HEK293 (cell line): ENCODE measurements around the gene MYO1B.

Experiments
- CTCF ChIA-PET: fragments of 350-600 bp; formaldehyde crosslinking; extraction: SDS; loops from one replicate; lab custom pipeline; 2021; ENCODE audit warnings: antibody characterized with exemption; lab: Yijun Ruan, JAX
- POLR2A ChIA-PET: fragments of 300-600 bp; formaldehyde crosslinking; extraction: SDS; loops from one replicate; lab custom pipeline; 2020; ENCODE audit warnings: antibody characterized with exemption, inconsistent platforms; lab: Yijun Ruan, JAX
- H3K27ac ChIP-seq: fragments of 200-500 bp; sonication (Bioruptor generic); 2 replicates; pipeline ENCODE4 v1.5.1; 2014; ENCODE audit warnings: low read depth, low read length, control low read depth, inconsistent platforms; ENCODE audit errors: extremely low read depth
- H3K36me3 ChIP-seq, 2 experiments: fragments of 200-500 bp in 1 of 2; sonication (Bioruptor generic) in 1 of 2; 1 replicate in 1 of 2; 2 replicates in 1 of 2; pipeline ENCODE4 v1.5.1; 2014 to 2017; ENCODE audit warnings: inconsistent platforms in 2 of 2, low read length in 2 of 2; ENCODE audit not compliant: control insufficient read depth in 2 of 2, insufficient read depth in 1 of 2
- H3K4me1 ChIP-seq: fragments of 200-500 bp; sonication (Bioruptor generic); 2 replicates; pipeline ENCODE4 v1.5.1; 2014; ENCODE audit warnings: mild to moderate bottlenecking, low read length, inconsistent platforms; ENCODE audit not compliant: control insufficient read depth, insufficient read depth
- H3K4me3 ChIP-seq: 2 replicates; pipeline ENCODE4 v1.5.1; 2011; ENCODE audit warnings: low read depth, mild to moderate bottlenecking, control low read depth, low read length, moderate library complexity
- H3K9me3 ChIP-seq: fragments of 200-500 bp; sonication (Bioruptor generic); 2 replicates; pipeline ENCODE4 v1.5.1; 2014; ENCODE audit warnings: low read depth, low read length, inconsistent platforms; ENCODE audit not compliant: control insufficient read depth, insufficient read depth
- CTCF ChIP-seq: fragments of 450-650 bp; formaldehyde crosslinking; IDR thresholded peaks from 2 replicates; pipeline ENCODE4 v1.5.1; 2016; ENCODE audit warnings: missing biosample characterization, missing genetic modification characterization
- GLI4 ChIP-seq: fragments of 450-650 bp; formaldehyde crosslinking; IDR thresholded peaks from 2 replicates; pipeline ENCODE4 v1.5.1; 2016; ENCODE audit warnings: missing biosample characterization, missing genetic modification characterization
- INSM2 ChIP-seq: fragments of 450-650 bp; formaldehyde crosslinking; IDR thresholded peaks from 2 replicates; pipeline ENCODE4 v1.5.1; 2016; ENCODE audit warnings: missing biosample characterization, missing genetic modification characterization
- KLF9 ChIP-seq: fragments of 450-650 bp; formaldehyde crosslinking; IDR thresholded peaks from 2 replicates; pipeline ENCODE4 v1.5.1; 2016; ENCODE audit warnings: missing biosample characterization, missing genetic modification characterization, low read depth
- TRIM28 ChIP-seq: IDR thresholded peaks from 2 replicates; pipeline ENCODE4 v1.6.1; 2011; ENCODE audit warnings: low read length, control low read depth, borderline replicate concordance
- WT1 ChIP-seq: fragments of 450-650 bp; formaldehyde crosslinking; IDR thresholded peaks from 2 replicates; pipeline ENCODE4 v1.5.1; 2016; ENCODE audit warnings: missing biosample characterization, missing genetic modification characterization
- ZBTB49 ChIP-seq: fragments of 450-650 bp; formaldehyde crosslinking; IDR thresholded peaks from 2 replicates; pipeline ENCODE4 v1.5.1; 2016; ENCODE audit warnings: missing biosample characterization, missing genetic modification characterization, low read depth
- ZNF112 ChIP-seq: fragments of 450-650 bp; formaldehyde crosslinking; IDR thresholded peaks from 2 replicates; pipeline ENCODE4 v1.5.0; 2017; ENCODE audit warnings: missing biosample characterization, missing genetic modification characterization
- ZNF155 ChIP-seq: fragments of 450-650 bp; formaldehyde crosslinking; IDR thresholded peaks from 2 replicates; pipeline ENCODE4 v1.5.1; 2016; ENCODE audit warnings: missing biosample characterization, missing genetic modification characterization
- ZNF157 ChIP-seq: fragments of 450-650 bp; formaldehyde crosslinking; IDR thresholded peaks from 2 replicates; pipeline ENCODE4 v1.5.1; 2016; ENCODE audit warnings: missing biosample characterization, missing genetic modification characterization
- ZNF26 ChIP-seq: fragments of 450-650 bp; formaldehyde crosslinking; IDR thresholded peaks from 2 replicates; pipeline ENCODE4 v1.5.1; 2016; ENCODE audit warnings: missing biosample characterization, missing genetic modification characterization
- ZNF366 ChIP-seq: fragments of 450-650 bp; formaldehyde crosslinking; conservative IDR thresholded peaks from 2 replicates; pipeline ENCODE4 v1.5.1; 2016; ENCODE audit warnings: missing biosample characterization, missing genetic modification characterization
- ZNF398 ChIP-seq: fragments of 450-650 bp; formaldehyde crosslinking; IDR thresholded peaks from 2 replicates; pipeline ENCODE4 v1.5.1; 2017; ENCODE audit warnings: missing biosample characterization, missing genetic modification characterization
- ZNF404 ChIP-seq: fragments of 450-650 bp; formaldehyde crosslinking; IDR thresholded peaks from 2 replicates; pipeline ENCODE4 v1.5.1; 2017; ENCODE audit warnings: missing biosample characterization, missing genetic modification characterization
- ZNF423 ChIP-seq: fragments of 450-650 bp; formaldehyde crosslinking; IDR thresholded peaks from 2 replicates; pipeline ENCODE4 v1.5.1; 2016; ENCODE audit warnings: missing biosample characterization, missing genetic modification characterization
- ZNF433 ChIP-seq: fragments of 450-650 bp; formaldehyde crosslinking; IDR thresholded peaks from 2 replicates; pipeline ENCODE4 v1.5.1; 2016; ENCODE audit warnings: missing biosample characterization, missing genetic modification characterization, low read depth
- ZNF473 ChIP-seq: fragments of 450-650 bp; formaldehyde crosslinking; IDR thresholded peaks from 2 replicates; pipeline ENCODE4 v1.5.1; 2017; ENCODE audit warnings: missing biosample characterization, missing genetic modification characterization
- ZNF510 ChIP-seq: fragments of 450-650 bp; formaldehyde crosslinking; IDR thresholded peaks from 2 replicates; pipeline ENCODE4 v1.5.1; 2018; ENCODE audit warnings: mild to moderate bottlenecking, missing genetic modification characterization, missing biosample characterization; ENCODE audit not compliant: insufficient replicate concordance
- ZNF561 ChIP-seq: fragments of 450-650 bp; IDR thresholded peaks from 2 replicates; pipeline ENCODE4 v1.5.1; 2018; ENCODE audit warnings: missing biosample characterization, missing genetic modification characterization, borderline replicate concordance
- ZNF585B ChIP-seq: fragments of 450-650 bp; formaldehyde crosslinking; IDR thresholded peaks from 2 replicates; pipeline ENCODE4 v1.5.1; 2016; ENCODE audit warnings: missing biosample characterization, missing genetic modification characterization
- ZNF600 ChIP-seq: fragments of 450-650 bp; formaldehyde crosslinking; IDR thresholded peaks from 2 replicates; pipeline ENCODE4 v1.5.1; 2016; ENCODE audit warnings: missing biosample characterization, missing genetic modification characterization
- ZNF670 ChIP-seq: fragments of 450-650 bp; formaldehyde crosslinking; IDR thresholded peaks from 2 replicates; pipeline ENCODE4 v1.5.1; 2016; ENCODE audit warnings: missing biosample characterization, missing genetic modification characterization, low read depth
- ZNF776 ChIP-seq: fragments of 450-650 bp; formaldehyde crosslinking; IDR thresholded peaks from 2 replicates; pipeline ENCODE4 v1.5.0; 2017; ENCODE audit warnings: missing biosample characterization, missing genetic modification characterization, borderline replicate concordance
- ZNF830 ChIP-seq: fragments of 450-650 bp; IDR thresholded peaks from 2 replicates; pipeline ENCODE4 v1.5.0; 2018; ENCODE audit warnings: missing biosample characterization, missing genetic modification characterization, low read depth, mild to moderate bottlenecking, moderate library complexity
- ZNF843 ChIP-seq: fragments of 450-650 bp; formaldehyde crosslinking; IDR thresholded peaks from 2 replicates; pipeline ENCODE4 v1.5.1; 2016; ENCODE audit warnings: missing biosample characterization, missing genetic modification characterization

The MYO1B gene

GRCh38 chr2:191257934-191258333 is 12.7 kb downstream of the MYO1B start (continued):
- TF ChIP-seq ZNF398 (tag by site-specific recombination) (no peak), ZNF843 (no peak), ZNF423 (tag by site-specific recombination) (no peak), ZNF585B (tag by site-specific recombination) (no peak), ZNF157 (tag by site-specific recombination) (no peak), ZNF830 (tag by site-specific recombination) (no peak), CTCF (tag by site-specific recombination) (no peak), ZNF776 (tag by site-specific recombination) (no peak), WT1 (tag by site-specific recombination) (no peak)
- TF ChIP-seq, all 188 proteins: peak for 0

- H3K4me3 ChIP-seq, result no peak overlapping the region
- POLR2A ChIA-PET, result no interaction called here
- TF ChIP-seq ZNF433 (tag by site-specific recombination), result no peak
- TF ChIP-seq ZNF26 (tag by site-specific recombination), result no peak
- no peak for TF ChIP-seq ZBTB49 (tag by site-specific recombination)
- TF ChIP-seq ZNF600 (tag by site-specific recombination), result no peak
- no peak for TF ChIP-seq ZNF404
- TF ChIP-seq ZNF561 (tag by site-specific recombination), result no peak
- no peak for TF ChIP-seq ZNF670 (tag by site-specific recombination)
- no peak for TF ChIP-seq ZNF112 (tag by site-specific recombination)
- TF ChIP-seq ZNF473, result no peak
- no peak for TF ChIP-seq ZNF510 (tag by site-specific recombination)
- TF ChIP-seq TRIM28, result no peak
- TF ChIP-seq INSM2 (tag by site-specific recombination), result no peak
- no peak for TF ChIP-seq KLF9 (tag by site-specific recombination)
- no peak for TF ChIP-seq ZNF366 (tag by site-specific recombination)
- TF ChIP-seq GLI4 (tag by site-specific recombination), result no peak
- no peak for TF ChIP-seq ZNF155 (tag by site-specific recombination)
- TF ChIP-seq, all 188 proteins: peak for 0
- CTCF ChIA-PET, result interaction anchor here (0.6 kb wide), 1 partner anchor 94 kb away, joined by 3 read pairs; no protein-coding TSS in a partner anchor
- Histone ChIP-seq H3K9me3 (no peaks in the 10 kb centered on the region), H3K4me1 (peaks cover 19% of the 10 kb centered on the region), H3K27ac (no peak overlapping the region), H3K36me3 (no peaks in the 10 kb centered on the region)
These were observed 13.8 kb downstream of the MYO1B start for GRCh38 chr2:191258996-191259395.
